K562 (cell line): ENCODE results near the gene NR1D1. TPM values are rescaled to one million over a fixed set of nuclear protein-coding genes. Genes with fewer than 3 reads are reported as not detected.

ENCODE experiments used
- ATAC-seq: fragments of 200-7000 bp; cut with Tn5 transposase; 3 replicates; pipeline ENCODE4 v1.9.1; 2020; ENCODE audit warnings: moderate library complexity
- BruUV-seq: library from RNA; stranded (reverse); fragments of 400-500 nt; replicated peaks from 2 replicates; lab custom pipeline; 2021; lab: Mats Ljungman, UMichigan
- CTCF ChIA-PET: fragments of 300-600 bp; formaldehyde crosslinking; extraction: SDS; loops from one replicate; lab custom pipeline; 2021; ENCODE audit warnings: low intra/inter-chr PET ratio; lab: Yijun Ruan, JAX
- POLR2A ChIA-PET: fragments of 300-600, 350-650 bp; sonication (Branson Sonifier 250); formaldehyde crosslinking; extraction: SDS; loops from one replicate; lab custom pipeline; 2021; ENCODE audit warnings: antibody characterized with exemption, inconsistent platforms; lab: Yijun Ruan, JAX
- DNase-seq, 4 experiments: peaks; one replicate each; pipeline versions ENCODE4 v3.0.0 to v3.0.0-alpha.2; 2011 to 2018; ENCODE audit warnings: low spot score in 3 of 4, mixed read lengths in 3 of 4; ENCODE audit errors: extremely low read depth in 1 of 4
- FAIRE-seq: peaks from 2 replicates; lab custom pipeline; 2011; peaks lifted over from hg19 to GRCh38; lab: Jason Lieb, UNC
- H2AFZ ChIP-seq: 2 replicates; pipeline ENCODE4 v1.6.0; 2011; ENCODE audit warnings: low read depth, low read length, control low read depth, inconsistent platforms
- H3K27ac ChIP-seq: fragments of 200-600 bp; 3 replicates; pipeline ENCODE4 v1.8.0; 2011; ENCODE audit warnings: low read depth, mild to moderate bottlenecking, control low read depth, inconsistent platforms, low read length, moderate library complexity, mixed read lengths; ENCODE audit errors: extremely low read depth
- H3K27me3 ChIP-seq, 2 experiments: fragments of 300-600 bp in 1 of 2; 2 replicates in 1 of 2; 3 replicates in 1 of 2; pipeline versions ENCODE4 v1.6.0 to v1.8.0; 2011; ENCODE audit warnings: inconsistent platforms in 2 of 2, low read length in 2 of 2, mild to moderate bottlenecking in 1 of 2, mixed read lengths in 1 of 2, moderate library complexity in 1 of 2; ENCODE audit not compliant: control insufficient read depth in 2 of 2, insufficient read depth in 2 of 2
- H3K36me3 ChIP-seq: fragments of 300-600 bp; 3 replicates; pipeline ENCODE4 v1.8.0; 2011; ENCODE audit warnings: mild to moderate bottlenecking, low read length, inconsistent platforms; ENCODE audit not compliant: control insufficient read depth, insufficient read depth
- H3K4me1 ChIP-seq, 2 experiments: fragments of 200-600 bp in 1 of 2; replicated peaks in 1 of 2; 2 replicates in 1 of 2; 3 replicates in 1 of 2; pipeline versions ENCODE4 v1.5.1 to v1.8.0; 2011; ENCODE audit warnings: inconsistent platforms in 2 of 2, low read length in 2 of 2, mild to moderate bottlenecking in 1 of 2, mixed read lengths in 1 of 2, moderate library complexity in 1 of 2; ENCODE audit not compliant: control insufficient read depth in 2 of 2, insufficient read depth in 2 of 2
- H3K4me2 ChIP-seq: 2 replicates; pipeline ENCODE4 v1.6.1; 2011; ENCODE audit warnings: low read length, control low read depth, inconsistent platforms, mixed read lengths; ENCODE audit not compliant: insufficient read depth
- H3K4me3 ChIP-seq: fragments of 200-600 bp; sonication (generic), shearing (Covaris generic); 2 replicates; pipeline ENCODE4 v1.5.1; 2016; ENCODE audit warnings: control low read depth, inconsistent platforms
- H3K79me2 ChIP-seq: fragments of 200-600 bp; 3 replicates; pipeline ENCODE4 v1.8.0; 2011; ENCODE audit warnings: low read length, inconsistent platforms; ENCODE audit not compliant: control insufficient read depth, insufficient read depth
- H3K9ac ChIP-seq, 2 experiments: 2 replicates each; pipeline versions ENCODE4 v1.6.0 to v1.6.1; 2011; ENCODE audit warnings: low read depth in 2 of 2, low read length in 2 of 2, control low read depth in 1 of 2, inconsistent platforms in 1 of 2, mild to moderate bottlenecking in 1 of 2, mixed read lengths in 1 of 2; ENCODE audit not compliant: insufficient read depth in 1 of 2
- H3K9me1 ChIP-seq: one replicate; pipeline ENCODE4 v1.6.0; 2011; ENCODE audit warnings: inconsistent platforms, mild to moderate bottlenecking, low read length, moderate library complexity; ENCODE audit not compliant: control insufficient read depth, insufficient read depth
- H3K9me3 ChIP-seq: replicated peaks from 2 replicates; pipeline ENCODE4 v1.5.1; 2011; ENCODE audit warnings: low read depth, low read length, inconsistent platforms; ENCODE audit not compliant: control insufficient read depth, insufficient read depth
- H4K20me1 ChIP-seq: replicated peaks from 2 replicates; pipeline ENCODE4 v1.6.1; 2011; ENCODE audit warnings: low read length, inconsistent platforms, mixed read lengths; ENCODE audit not compliant: control insufficient read depth, insufficient read depth
- CBFA2T2 ChIP-seq: fragments of 450-650 bp; conservative IDR thresholded peaks from 2 replicates; pipeline ENCODE4 v1.6.1; 2017; ENCODE audit warnings: mild to moderate bottlenecking
- CHAMP1 ChIP-seq: fragments of 450-650 bp; IDR thresholded peaks from 2 replicates; pipeline ENCODE4 v1.6.1; 2016; ENCODE audit warnings: mild to moderate bottlenecking
- EP400 ChIP-seq: fragments of 450-650 bp; IDR thresholded peaks from 2 replicates; pipeline ENCODE4 v1.6.1; 2017; ENCODE audit warnings: antibody characterized with exemption, mild to moderate bottlenecking, moderate library complexity
- GABPA ChIP-seq: fragments of 200-800 bp; sonication (Bioruptor generic); conservative IDR thresholded peaks from 2 replicates; pipeline ENCODE4 v1.6.1; 2016; ENCODE audit warnings: low read depth, missing genetic modification characterization, missing compliant biosample characterization
- KDM2B ChIP-seq: fragments of 250-450 bp; sonication (Bioruptor Pico); IDR thresholded peaks from 2 replicates; pipeline ENCODE4 v1.8.0; 2021; ENCODE audit warnings: mild to moderate bottlenecking, moderate library complexity
- MAZ ChIP-seq, 2 experiments: fragments of 450-650 bp in 1 of 2; sonication (generic) in 1 of 2; formaldehyde crosslinking; IDR thresholded peaks in 1 of 2; conservative IDR thresholded peaks in 1 of 2; 2 replicates each; pipeline versions ENCODE4 v1.4.0 to v1.5.0; 2020; ENCODE audit warnings: mild to moderate bottlenecking in 1 of 2, missing genetic modification reagents in 1 of 2
- NFRKB ChIP-seq: fragments of 450-650 bp; IDR thresholded peaks from 2 replicates; pipeline ENCODE4 v1.6.1; 2016; ENCODE audit warnings: low read depth
- POLR2G ChIP-seq: fragments of 200-400 bp; formaldehyde crosslinking; IDR thresholded peaks from 2 replicates; pipeline ENCODE4 v1.6.1; 2017; ENCODE audit warnings: low read depth, mild to moderate bottlenecking, antibody characterized with exemption, low read length, moderate library complexity
- PRPF4 ChIP-seq: fragments of 200-400 bp; formaldehyde crosslinking; IDR thresholded peaks from one replicate; pipeline ENCODE4 v1.6.1; 2017; ENCODE audit warnings: low read length, low read depth, mild to moderate bottlenecking; ENCODE audit not compliant: insufficient read depth, poor library complexity, severe bottlenecking
- TAF1 ChIP-seq: IDR thresholded peaks from 2 replicates; pipeline ENCODE4 v1.6.1; 2011; ENCODE audit warnings: mild to moderate bottlenecking, low read length, moderate library complexity; ENCODE audit not compliant: insufficient read depth, control insufficient read depth, severe bottlenecking; ENCODE audit errors: extremely low read depth
- TAF9B ChIP-seq: fragments of 450-650 bp; IDR thresholded peaks from 2 replicates; pipeline ENCODE4 v1.6.1; 2018; ENCODE audit warnings: mild to moderate bottlenecking; ENCODE audit not compliant: partially characterized antibody
- ZBTB2 ChIP-seq: fragments of 450-650 bp; IDR thresholded peaks from 2 replicates; pipeline ENCODE4 v1.6.1; 2016; ENCODE audit warnings: antibody characterized with exemption
- ZFX ChIP-seq: sonication (generic); formaldehyde crosslinking; IDR thresholded peaks from 2 replicates; pipeline ENCODE4 v1.8.0; 2022; ENCODE audit warnings: mild to moderate bottlenecking, missing genetic modification reagents, moderate library complexity
- ZNF586 ChIP-seq: fragments of 450-650 bp; formaldehyde crosslinking; conservative IDR thresholded peaks from 2 replicates; pipeline ENCODE4 v1.4.0; 2020; ENCODE audit warnings: mild to moderate bottlenecking, moderate library complexity
- WGBS: fragments of 100-300 bp; shearing (Covaris generic); methylation state at CpG from one replicate; pipeline ENCODE4 v1.1.6; 2016; ENCODE audit warnings: low coverage, mixed read lengths; ENCODE audit not compliant: insufficient coverage; ENCODE audit errors: missing lambda C conversion rate; 5-methylcytosine and 5-hydroxymethylcytosine counted together
- in situ Hi-C: fragments of 300-500 bp; cut with MboI; formaldehyde crosslinking; loops from 4 replicates; pipeline ENCODE4 v1.15.0; 2018; ENCODE audit warnings: inconsistent platforms, mixed read lengths
- intact Hi-C: fragments of 100-400 bp; cut with micrococcal nuclease; formaldehyde crosslinking; loops from 2 replicates; pipeline ENCODE4 v1.14.2; 2022
- polyA plus RNA-seq, 8 experiments: library from polyadenylated mRNA; depleted of rRNA in 4 of 8; stranded (reverse) in 5 of 8; unstranded in 3 of 8; fragments of >200 nt; fragmentation: Nextera tagmentation in 2 of 8; fragmentation: Illumina TruSeq in 1 of 8; extraction: Ambion mirVana in 2 of 8; extraction: Trizol in 1 of 8; gene quantifications; 2 replicates each; pipeline versions ENCODE4 v1.2.1 to v1.2.3, GENCODE V29; 2011 to 2014; ENCODE audit warnings: inconsistent platforms in 1 of 8, missing spikeins in 1 of 8
- total RNA-seq, 7 experiments: library from RNA; depleted of rRNA in 6 of 7; stranded (reverse); fragments of >200 nt in 6 of 7; fragmentation: Illumina TruSeq in 2 of 7; extraction: Trizol in 2 of 7; gene quantifications; 2 replicates each; pipeline versions ENCODE4 v1.2.1 to v1.2.3, GENCODE V29; 2011 to 2021; ENCODE audit warnings: low replicate concordance in 1 of 7

The NR1D1 gene
- total and polyA plus RNA-seq, 9 of the 15 experiments (the other 6 are each of a cell fraction or from before 2014, with no cell fraction given), result 0.25 to 7.7 (median 0.65) TPM

DNA sequence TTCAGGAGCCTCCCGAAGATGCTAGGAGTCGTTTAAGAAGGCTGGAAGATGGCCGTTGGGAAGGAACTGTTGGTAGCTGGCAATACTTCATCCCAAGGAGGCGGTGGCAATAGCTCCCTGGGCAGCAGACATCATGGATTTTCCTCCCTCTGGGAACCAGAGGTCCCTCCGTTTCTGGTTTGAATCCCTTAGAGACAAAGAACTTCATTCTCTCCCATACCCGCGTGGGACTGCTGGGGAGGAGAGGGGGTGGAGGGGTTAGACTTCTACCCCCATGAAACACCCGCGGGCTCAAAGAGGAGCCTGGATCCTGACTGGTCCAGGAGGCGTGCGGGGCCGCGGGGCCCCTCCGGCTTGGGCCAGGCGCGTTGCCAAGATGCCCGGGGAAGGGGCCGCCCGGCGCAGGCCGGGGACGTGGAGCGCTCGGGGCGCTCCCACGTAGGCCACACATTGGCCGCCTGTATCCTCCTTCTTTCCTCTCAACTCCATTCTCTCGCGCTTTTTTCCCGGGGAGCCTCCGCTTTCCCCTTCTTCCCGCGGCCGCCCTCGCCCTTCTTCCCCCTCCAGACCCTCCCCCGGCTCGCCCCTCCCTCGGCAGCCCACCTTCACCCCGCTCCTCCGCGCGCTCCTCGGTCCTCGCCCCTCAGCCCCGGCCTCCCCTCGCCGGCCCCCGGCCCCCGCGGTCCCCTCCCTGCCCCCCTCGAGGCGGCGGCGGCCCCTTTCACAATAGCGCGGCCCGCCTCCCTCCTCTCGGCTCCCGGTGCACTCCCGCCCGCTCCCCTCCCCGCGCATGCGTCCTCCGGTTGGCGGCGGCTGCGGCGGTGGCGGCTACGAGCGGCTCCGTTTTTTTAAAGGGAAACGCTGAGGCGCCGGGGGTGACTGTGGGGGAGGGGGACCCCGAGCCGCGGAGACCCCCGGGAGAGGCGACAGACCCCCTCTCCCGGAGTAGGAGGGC lies 21.1 kb upstream of the NR1D1 start, which contains the start of gene MSL1:
MSL1 (plus strand) TSS at position 791 of the 955 bp plus-strand sequence. CDS start 642 bp downstream, outside the sequence.
- Histone ChIP-seq H3K36me3 (peaks cover 18% of the 10 kb centered on the region; the same call in 2 of the 3 replicates), H3K4me1 (peaks cover 15 to 25% of the 10 kb centered on the region in 2 experiments; a peak in 4 of 5 replicates), H3K79me2 (peaks cover 61% of the 10 kb centered on the region), H3K27me3 (no peaks in the 10 kb centered on the region), H3K4me2 (peak within 1 kb of the TSS; percentile 89), H2AFZ (peak within 1 kb of the TSS; percentile 83), H3K9ac (peak within 1 kb of the TSS; percentile 80 to 96), H3K9me3 (no peaks in the 10 kb centered on the region), H3K27ac (peak within 1 kb of the TSS; percentile 95), H3K9me1 (no peaks in the 10 kb centered on the region), H3K4me3 (peak within 1 kb of the TSS; percentile 81), H4K20me1 (no peaks in the 10 kb centered on the region; the same call in 1 of the 2 replicates)
- ATAC-seq, result peak; percentile 77
- FAIRE-seq, result no peak
- in situ Hi-C loops, result no loop called here
- DNase-seq, result peak; percentile 86 to 95 (median 94)
- POLR2A ChIA-PET, result interaction anchor here (0.6 to 1.7 kb wide), 12 partner anchors 8 to 170 kb away, joined by 3 to 11 read pairs (median 3); partner anchors contain the start of genes CASC3 and NR1D1
- WGBS, result under 1% methylated on average over 33 of the region's 82 CpGs
- CTCF ChIA-PET, result interaction anchor here (0.7 kb wide), 1 partner anchor 105 kb away, joined by 4 read pairs; no protein-coding TSS in a partner anchor
- intact Hi-C loops, result no loop called here
- TSS peak; percentile 84 for BruUV-seq
- TF ChIP-seq PRPF4 (peak; percentile 55), CBFA2T2 (no peak), TAF9B (peak; percentile 43), ZFX (peak; percentile 44; the same call in 1 of the 2 replicates), ZNF586 (CRISPR knock-in tag) (no peak; the same call in 1 of the 2 replicates), NFRKB (peak; percentile 46; the same call in 1 of the 2 replicates), CHAMP1 (no peak), POLR2G (peak; percentile 84), ZBTB2 (peak; percentile 67; the same call in 1 of the 2 replicates), MAZ (CRISPR knock-in tag; conservative IDR thresholded peaks at IDR 0.05 in 1 of 2, IDR thresholded peaks at IDR 0.05 in 1 of 2) (peak; percentile 73 to 80), KDM2B (CRISPR knock-in tag) (peak; percentile 18; the same call in 1 of the 2 replicates), GABPA (tag) (0 out of 2 replicates have a peak, but pooled peaks have one; percentile 5), EP400 (peak; percentile 39; the same call in 1 of the 2 replicates), TAF1 (peak; percentile 76)
